K562 (cell line): ENCODE results near the gene TMEM107. TPM values are rescaled to one million over a fixed set of nuclear protein-coding genes. Genes with fewer than 3 reads are reported as not detected.
A peak's percentile ranks its signal among the peaks of the same experiment; 100 is the strongest.

ENCODE experiments used
- CC2D1A ChIP-seq: fragments of 450-650 bp; IDR thresholded peaks from 2 replicates; pipeline ENCODE4 v1.6.1; 2017; ENCODE audit warnings: mild to moderate bottlenecking
- CCNT2 ChIP-seq: IDR thresholded peaks from 2 replicates; pipeline ENCODE4 v1.6.1; 2011; ENCODE audit warnings: borderline replicate concordance, low read depth, mild to moderate bottlenecking, moderate library complexity, mixed read lengths, low read length; ENCODE audit not compliant: insufficient read length; ENCODE audit errors: extremely low read depth
- CLOCK ChIP-seq: fragments of 250-450 bp; sonication (Bioruptor Pico); IDR thresholded peaks from 2 replicates; pipeline ENCODE4 v1.4.0; 2020; ENCODE audit warnings: mild to moderate bottlenecking, moderate library complexity, borderline replicate concordance
- MTA3 ChIP-seq: fragments of 450-650 bp; formaldehyde crosslinking; IDR thresholded peaks from 2 replicates; pipeline ENCODE4 v1.6.1; 2017; ENCODE audit warnings: mild to moderate bottlenecking, borderline replicate concordance
- NFRKB ChIP-seq: fragments of 450-650 bp; IDR thresholded peaks from 2 replicates; pipeline ENCODE4 v1.6.1; 2016; ENCODE audit warnings: low read depth
- RAD51 ChIP-seq: fragments of 450-650 bp; IDR thresholded peaks from 2 replicates; pipeline ENCODE4 v1.7.1; 2016; ENCODE audit warnings: low read depth, mild to moderate bottlenecking, borderline replicate concordance
- RBBP5 ChIP-seq: fragments of 200-600 bp; sonication (generic); IDR thresholded peaks from 2 replicates; pipeline ENCODE4 v1.6.1; 2012; ENCODE audit warnings: borderline replicate concordance, mild to moderate bottlenecking, low read length, control low read depth, inconsistent platforms; ENCODE audit not compliant: insufficient read depth, poor library complexity, severe bottlenecking
- RNF2 ChIP-seq: sonication (generic); IDR thresholded peaks from 2 replicates; pipeline ENCODE4 v1.6.1; 2016
- ZC3H11A ChIP-seq: IDR thresholded peaks from 2 replicates; pipeline ENCODE4 v1.6.1; 2012; ENCODE audit warnings: low read depth, low read length, improper control_type of control experiment
- polyA plus RNA-seq, 8 experiments: library from polyadenylated mRNA; depleted of rRNA in 4 of 8; stranded (reverse) in 5 of 8; unstranded in 3 of 8; fragments of >200 nt; fragmentation: Nextera tagmentation in 2 of 8; fragmentation: Illumina TruSeq in 1 of 8; extraction: Ambion mirVana in 2 of 8; extraction: Trizol in 1 of 8; gene quantifications; 2 replicates each; pipeline versions ENCODE4 v1.2.1 to v1.2.3, GENCODE V29; 2011 to 2014; ENCODE audit warnings: inconsistent platforms in 1 of 8, missing spikeins in 1 of 8
- total RNA-seq, 7 experiments: library from RNA; depleted of rRNA in 6 of 7; stranded (reverse); fragments of >200 nt in 6 of 7; fragmentation: Illumina TruSeq in 2 of 7; extraction: Trizol in 2 of 7; gene quantifications; 2 replicates each; pipeline versions ENCODE4 v1.2.1 to v1.2.3, GENCODE V29; 2011 to 2021; ENCODE audit warnings: low replicate concordance in 1 of 7
- TF ChIP-seq, protein P1 (sequence below), 2 experiments: fragments of 450-650 bp; formaldehyde crosslinking in 1 of 2; IDR thresholded peaks; 2 replicates each; pipeline versions ENCODE4 v1.4.0 to v1.6.1; 2014 to 2020; ENCODE audit warnings: mild to moderate bottlenecking in 2 of 2, borderline replicate concordance in 1 of 2, low read depth in 1 of 2
- TF ChIP-seq, protein P2 (sequence below): sonication (generic); formaldehyde crosslinking; IDR thresholded peaks from 2 replicates; pipeline ENCODE4 v1.9.0; 2022; ENCODE audit warnings: mild to moderate bottlenecking, missing genetic modification reagents
- TF ChIP-seq, protein P3 (sequence below): fragments of 450-650 bp; IDR thresholded peaks from 2 replicates; pipeline ENCODE4 v1.6.1; 2017; ENCODE audit warnings: antibody characterized with exemption

The TMEM107 gene
- total and polyA plus RNA-seq, 9 of the 15 experiments (the other 6 are each of a cell fraction or from before 2014, with no cell fraction given), result 7.1 to 26.2 (median 16.9) TPM

GRCh38 chr17:8152112-8152775 lies 23.9 kb downstream of the TMEM107 start, which contains the start of gene PER1 (continued):
- TF ChIP-seq, protein P1, sequence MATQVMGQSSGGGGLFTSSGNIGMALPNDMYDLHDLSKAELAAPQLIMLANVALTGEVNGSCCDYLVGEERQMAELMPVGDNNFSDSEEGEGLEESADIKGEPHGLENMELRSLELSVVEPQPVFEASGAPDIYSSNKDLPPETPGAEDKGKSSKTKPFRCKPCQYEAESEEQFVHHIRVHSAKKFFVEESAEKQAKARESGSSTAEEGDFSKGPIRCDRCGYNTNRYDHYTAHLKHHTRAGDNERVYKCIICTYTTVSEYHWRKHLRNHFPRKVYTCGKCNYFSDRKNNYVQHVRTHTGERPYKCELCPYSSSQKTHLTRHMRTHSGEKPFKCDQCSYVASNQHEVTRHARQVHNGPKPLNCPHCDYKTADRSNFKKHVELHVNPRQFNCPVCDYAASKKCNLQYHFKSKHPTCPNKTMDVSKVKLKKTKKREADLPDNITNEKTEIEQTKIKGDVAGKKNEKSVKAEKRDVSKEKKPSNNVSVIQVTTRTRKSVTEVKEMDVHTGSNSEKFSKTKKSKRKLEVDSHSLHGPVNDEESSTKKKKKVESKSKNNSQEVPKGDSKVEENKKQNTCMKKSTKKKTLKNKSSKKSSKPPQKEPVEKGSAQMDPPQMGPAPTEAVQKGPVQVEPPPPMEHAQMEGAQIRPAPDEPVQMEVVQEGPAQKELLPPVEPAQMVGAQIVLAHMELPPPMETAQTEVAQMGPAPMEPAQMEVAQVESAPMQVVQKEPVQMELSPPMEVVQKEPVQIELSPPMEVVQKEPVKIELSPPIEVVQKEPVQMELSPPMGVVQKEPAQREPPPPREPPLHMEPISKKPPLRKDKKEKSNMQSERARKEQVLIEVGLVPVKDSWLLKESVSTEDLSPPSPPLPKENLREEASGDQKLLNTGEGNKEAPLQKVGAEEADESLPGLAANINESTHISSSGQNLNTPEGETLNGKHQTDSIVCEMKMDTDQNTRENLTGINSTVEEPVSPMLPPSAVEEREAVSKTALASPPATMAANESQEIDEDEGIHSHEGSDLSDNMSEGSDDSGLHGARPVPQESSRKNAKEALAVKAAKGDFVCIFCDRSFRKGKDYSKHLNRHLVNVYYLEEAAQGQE (IDR thresholded peaks at IDR 0.05; ENCODE audit: borderline replicate concordance), result no peak
- TF ChIP-seq, protein P1 (CRISPR knock-in tag; IDR thresholded peaks at IDR 0.05; ENCODE audit: low read depth), result no peak
- TF ChIP-seq ZC3H11A (no peak), RAD51 (peak; percentile 32; the same call in 1 of the 2 replicates), MTA3 (0 out of 2 replicates have a peak, but pooled peaks have one; percentile 46), RBBP5 (peak; percentile 48), NFRKB (no peak), CLOCK (CRISPR knock-in tag) (peak; percentile 89; the same call in 1 of the 2 replicates), RNF2 (0 out of 2 replicates have a peak, but pooled peaks have one; percentile 46), CC2D1A (peak; percentile 32; the same call in 1 of the 2 replicates), CCNT2 (peak; percentile 61)
- TF ChIP-seq, protein P2, sequence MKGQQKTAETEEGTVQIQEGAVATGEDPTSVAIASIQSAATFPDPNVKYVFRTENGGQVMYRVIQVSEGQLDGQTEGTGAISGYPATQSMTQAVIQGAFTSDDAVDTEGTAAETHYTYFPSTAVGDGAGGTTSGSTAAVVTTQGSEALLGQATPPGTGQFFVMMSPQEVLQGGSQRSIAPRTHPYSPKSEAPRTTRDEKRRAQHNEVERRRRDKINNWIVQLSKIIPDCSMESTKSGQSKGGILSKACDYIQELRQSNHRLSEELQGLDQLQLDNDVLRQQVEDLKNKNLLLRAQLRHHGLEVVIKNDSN (CRISPR knock-in tag), result peak; percentile 49; the same call in 1 of the 2 replicates
- TF ChIP-seq, protein P3, sequence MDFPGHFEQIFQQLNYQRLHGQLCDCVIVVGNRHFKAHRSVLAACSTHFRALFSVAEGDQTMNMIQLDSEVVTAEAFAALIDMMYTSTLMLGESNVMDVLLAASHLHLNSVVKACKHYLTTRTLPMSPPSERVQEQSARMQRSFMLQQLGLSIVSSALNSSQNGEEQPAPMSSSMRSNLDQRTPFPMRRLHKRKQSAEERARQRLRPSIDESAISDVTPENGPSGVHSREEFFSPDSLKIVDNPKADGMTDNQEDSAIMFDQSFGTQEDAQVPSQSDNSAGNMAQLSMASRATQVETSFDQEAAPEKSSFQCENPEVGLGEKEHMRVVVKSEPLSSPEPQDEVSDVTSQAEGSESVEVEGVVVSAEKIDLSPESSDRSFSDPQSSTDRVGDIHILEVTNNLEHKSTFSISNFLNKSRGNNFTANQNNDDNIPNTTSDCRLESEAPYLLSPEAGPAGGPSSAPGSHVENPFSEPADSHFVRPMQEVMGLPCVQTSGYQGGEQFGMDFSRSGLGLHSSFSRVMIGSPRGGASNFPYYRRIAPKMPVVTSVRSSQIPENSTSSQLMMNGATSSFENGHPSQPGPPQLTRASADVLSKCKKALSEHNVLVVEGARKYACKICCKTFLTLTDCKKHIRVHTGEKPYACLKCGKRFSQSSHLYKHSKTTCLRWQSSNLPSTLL, result 0 out of 2 replicates have a peak, but pooled peaks have one; percentile 49
